GM21737 (cell line): Measurements from ENCODE around the gene ABCF3.
"Not testable (repeated sequence)": the region's sequence is repeated elsewhere in the genome, so short reads cannot be mapped to it uniquely, and the experiment has no call there.

ENCODE experiments used
- ATAC-seq: cut with Tn5 transposase; IDR thresholded peaks from one replicate; pipeline ENCODE4 v1.9.1; 2021; ENCODE audit warnings: mild to moderate bottlenecking, moderate library complexity; ENCODE audit not compliant: unreplicated experiment

ABCF3 gene

DNA sequence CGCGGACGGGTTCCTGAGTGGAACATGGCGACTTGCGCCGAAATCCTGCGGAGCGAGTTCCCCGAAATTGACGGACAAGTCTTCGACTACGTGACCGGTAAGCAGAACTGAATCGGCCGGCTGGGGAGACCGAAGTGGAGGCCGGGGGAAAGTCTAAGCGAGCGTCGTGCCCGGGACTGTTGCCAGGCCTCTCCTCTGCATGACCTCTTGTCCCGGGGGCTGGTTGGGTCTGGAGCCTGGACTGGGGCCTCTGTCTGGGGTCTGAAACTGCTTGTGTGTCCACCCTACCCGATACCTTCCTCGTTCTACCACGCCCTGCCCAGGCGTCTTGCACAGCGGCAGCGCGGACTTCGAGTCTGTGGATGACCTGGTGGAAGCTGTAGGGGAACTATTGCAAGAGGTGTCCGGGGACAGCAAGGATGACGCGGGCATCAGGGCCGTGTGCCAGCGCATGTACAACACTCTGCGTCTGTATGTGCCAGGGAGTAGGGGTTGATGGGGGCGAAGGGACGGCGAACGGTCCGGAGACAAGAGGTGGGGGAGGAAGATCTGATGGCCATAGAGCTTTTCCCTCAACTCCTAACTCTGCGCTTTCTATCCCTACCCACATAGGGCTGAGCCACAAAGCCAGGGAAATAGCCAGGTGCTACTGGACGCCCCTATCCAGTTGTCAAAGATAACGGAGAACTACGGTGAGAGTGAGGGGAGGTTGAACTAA lies at the start of gene ABCF3:
Gene ABCF3, plus strand, starts transcription at position 16 of the 718 bp plus-strand sequence. Its CDS starts 9 bp downstream, at position 25.
- ATAC-seq: peak; percentile 22

DNA sequence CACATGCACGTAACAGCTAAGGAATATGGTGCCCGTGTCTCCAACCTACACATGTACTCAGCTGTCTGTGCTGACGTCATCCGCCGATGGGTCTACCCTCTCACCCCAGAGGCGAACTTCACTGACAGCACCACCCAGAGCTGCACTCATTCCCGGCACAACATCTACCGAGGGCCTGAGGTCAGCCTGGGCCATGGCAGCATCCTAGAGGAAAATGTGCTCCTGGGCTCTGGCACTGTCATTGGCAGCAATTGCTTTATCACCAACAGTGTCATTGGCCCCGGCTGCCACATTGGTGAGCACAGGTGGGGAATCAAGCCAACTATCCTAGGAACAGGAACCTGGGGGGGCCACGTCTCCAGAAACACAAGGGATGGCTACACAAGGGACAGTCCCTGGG lies 45.6 kb upstream of the ABCF3 start:
- no peak for ATAC-seq

GRCh38 chr3:184142199-184142598 lies 43.8 kb upstream of the ABCF3 start:
- ATAC-seq: no peak

DNA sequence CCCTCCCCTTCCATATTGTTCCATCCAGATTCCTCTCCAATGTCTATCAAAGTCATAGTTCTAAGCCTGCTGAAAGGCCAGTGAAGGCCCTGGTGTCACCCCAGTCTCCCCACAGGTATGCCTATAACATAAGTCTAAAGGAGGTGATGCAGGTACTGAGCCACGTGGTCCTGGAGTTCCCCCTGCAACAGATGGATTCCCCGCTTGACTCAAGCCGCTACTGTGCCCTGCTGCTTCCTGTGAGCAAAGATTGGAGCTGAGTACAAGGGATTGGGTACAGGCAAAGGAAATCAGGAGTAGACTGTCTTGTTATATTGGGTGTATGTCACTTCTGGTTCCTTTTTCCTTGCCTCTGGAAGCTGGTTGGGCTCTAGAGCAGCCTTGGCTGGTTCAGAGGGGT lies 42.7 kb upstream of the ABCF3 start:
- no peak for ATAC-seq

GRCh38 chr3:184144505-184144904 lies 41.5 kb upstream of the ABCF3 start:
- no peak for ATAC-seq

DNA sequence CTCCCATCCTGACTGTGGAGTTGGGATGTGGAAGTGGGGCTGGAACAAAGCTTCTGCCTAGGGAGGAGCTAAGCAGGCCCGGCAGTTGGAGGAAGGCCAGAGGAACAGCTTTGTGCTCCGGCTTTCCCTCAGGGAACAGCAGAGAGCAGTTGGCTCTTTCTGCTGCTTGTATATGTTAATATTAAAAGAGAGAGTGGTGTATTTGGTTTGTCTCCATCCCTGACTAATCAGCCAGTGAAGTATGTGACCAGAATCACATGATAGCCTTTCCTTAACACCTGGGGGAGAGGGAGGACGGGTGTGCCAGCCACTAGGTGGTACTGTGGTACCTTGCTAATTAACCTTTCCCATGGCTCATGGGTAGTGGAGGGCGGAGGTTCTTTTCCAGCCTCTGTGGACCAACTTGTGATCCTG lies 40.9 kb upstream of the ABCF3 start:
- ATAC-seq: no peak

- ATAC-seq: no peak
Observed at GRCh38 chr3:184145751-184146270, 40.2 kb upstream of the ABCF3 start.

DNA sequence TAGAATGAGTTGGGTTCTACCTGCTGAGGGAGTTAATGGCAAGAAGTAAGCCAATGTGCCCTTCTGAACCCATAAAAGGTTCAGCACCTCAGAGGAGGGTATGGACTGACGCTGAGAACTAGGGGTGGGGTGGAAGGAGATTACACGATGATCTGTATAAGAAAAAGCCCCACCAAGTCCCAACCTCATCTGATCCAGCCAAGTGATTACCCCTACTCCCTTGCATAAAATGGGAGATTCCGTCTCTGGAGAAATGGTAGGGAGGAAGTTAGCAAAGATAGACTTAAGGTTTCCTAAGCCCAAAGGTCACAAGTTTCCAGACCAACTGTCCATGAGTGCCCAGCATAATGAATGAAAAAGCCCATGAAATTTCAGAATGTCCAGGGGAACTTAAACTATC lies 37.9 kb upstream of the ABCF3 start:
- ATAC-seq: no peak

- no peak for ATAC-seq
Observed at GRCh38 chr3:184149123-184149522, 36.9 kb upstream of the ABCF3 start.

GRCh38 chr3:184149770-184150169 lies 36.2 kb upstream of the ABCF3 start:
- not testable (repeated sequence) for ATAC-seq

DNA sequence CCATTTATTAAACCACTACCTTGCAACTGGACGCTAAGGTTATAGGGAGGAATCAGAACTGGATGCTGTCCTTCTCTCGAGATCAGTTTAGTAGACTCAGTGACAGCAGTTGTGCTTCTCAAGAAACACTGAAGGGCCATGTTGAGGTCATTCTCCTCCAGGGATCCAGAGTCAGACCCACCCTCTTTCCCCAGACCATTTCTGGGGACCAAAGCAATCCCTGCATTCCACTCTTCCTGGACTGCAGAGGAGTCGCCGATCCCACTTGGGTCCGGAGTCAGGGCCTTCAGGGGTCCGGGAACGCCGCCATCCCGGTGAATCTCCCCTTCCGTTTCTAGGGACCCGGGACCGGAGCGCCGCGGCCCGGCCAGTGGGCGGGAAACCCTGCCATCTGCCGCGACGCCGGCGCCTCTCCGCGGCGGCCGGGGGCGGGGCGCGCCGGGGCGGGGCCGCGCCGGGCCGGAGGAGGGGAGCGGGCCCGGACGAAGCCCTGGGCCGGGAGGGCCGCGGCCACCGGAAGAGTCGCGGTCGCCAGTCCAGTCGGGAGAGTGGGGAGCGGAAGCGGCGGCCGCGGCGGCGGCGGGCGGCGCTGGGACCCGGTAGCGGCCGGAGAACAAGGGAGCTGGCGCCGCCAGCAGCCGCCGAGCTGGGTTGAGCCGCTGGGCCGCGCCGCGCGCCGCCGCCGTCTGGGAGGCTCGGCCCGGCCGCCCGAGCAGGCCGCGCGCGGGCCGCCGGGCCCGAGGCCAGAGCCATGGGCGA lies 30.9 kb upstream of the ABCF3 start, which contains the start of gene DVL3:
Gene DVL3, plus strand, starts transcription at position 493 of the 759 bp plus-strand sequence. Its CDS starts 259 bp downstream, at position 752.
- ATAC-seq: peak; percentile 90

GRCh38 chr3:184155644-184156521 lies 30.1 kb upstream of the ABCF3 start:
- peak; percentile 23 for ATAC-seq

- ATAC-seq: no peak
Observed at GRCh38 chr3:184156522-184156955, 29.5 kb upstream of the ABCF3 start.

- no peak for ATAC-seq
Observed at GRCh38 chr3:184157206-184157605, 28.8 kb upstream of the ABCF3 start.

DNA sequence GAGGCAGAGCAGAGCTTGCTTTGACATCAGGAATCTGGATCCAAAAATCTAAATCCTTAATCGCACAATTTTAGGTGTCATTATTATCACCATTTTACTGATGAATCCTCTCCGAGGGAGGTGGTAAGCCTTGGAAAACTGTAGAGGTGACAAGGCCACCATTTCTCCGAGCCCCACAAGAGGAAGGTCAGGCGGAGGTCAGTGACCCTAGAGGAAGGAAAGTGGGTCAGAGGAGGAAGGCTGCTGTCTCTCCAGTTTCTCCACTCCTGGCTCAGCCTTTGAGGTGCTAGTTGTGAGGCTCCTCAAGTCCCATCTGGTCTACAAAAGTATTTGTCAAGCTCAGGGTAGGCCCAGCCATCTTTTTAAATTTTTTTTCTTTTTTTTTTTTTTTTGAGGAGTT lies 27.6 kb upstream of the ABCF3 start:
- no peak for ATAC-seq

DNA sequence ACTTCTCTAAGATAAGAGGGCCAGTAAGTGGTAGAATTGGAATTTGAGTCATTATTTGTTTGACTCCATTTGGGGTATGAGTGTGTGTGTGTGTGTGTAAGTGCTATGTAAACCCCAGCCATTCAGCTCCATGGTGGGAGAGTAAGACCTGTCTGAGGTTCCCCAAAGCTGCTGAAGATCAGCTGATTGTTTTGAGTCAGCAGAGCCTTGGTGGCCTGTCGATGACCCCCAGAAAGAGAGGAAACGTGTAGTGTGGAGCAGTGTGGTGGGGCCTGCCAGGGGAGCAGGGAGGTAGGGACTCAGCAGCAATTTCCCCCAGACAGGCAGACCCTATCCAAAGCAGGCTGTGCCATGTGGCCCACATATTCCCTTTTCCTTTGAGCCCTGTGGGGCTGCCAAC lies 25.5 kb upstream of the ABCF3 start:
- ATAC-seq: no peak

GRCh38 chr3:184162571-184163070 lies 23.4 kb upstream of the ABCF3 start:
- ATAC-seq: not testable (repeated sequence)

DNA sequence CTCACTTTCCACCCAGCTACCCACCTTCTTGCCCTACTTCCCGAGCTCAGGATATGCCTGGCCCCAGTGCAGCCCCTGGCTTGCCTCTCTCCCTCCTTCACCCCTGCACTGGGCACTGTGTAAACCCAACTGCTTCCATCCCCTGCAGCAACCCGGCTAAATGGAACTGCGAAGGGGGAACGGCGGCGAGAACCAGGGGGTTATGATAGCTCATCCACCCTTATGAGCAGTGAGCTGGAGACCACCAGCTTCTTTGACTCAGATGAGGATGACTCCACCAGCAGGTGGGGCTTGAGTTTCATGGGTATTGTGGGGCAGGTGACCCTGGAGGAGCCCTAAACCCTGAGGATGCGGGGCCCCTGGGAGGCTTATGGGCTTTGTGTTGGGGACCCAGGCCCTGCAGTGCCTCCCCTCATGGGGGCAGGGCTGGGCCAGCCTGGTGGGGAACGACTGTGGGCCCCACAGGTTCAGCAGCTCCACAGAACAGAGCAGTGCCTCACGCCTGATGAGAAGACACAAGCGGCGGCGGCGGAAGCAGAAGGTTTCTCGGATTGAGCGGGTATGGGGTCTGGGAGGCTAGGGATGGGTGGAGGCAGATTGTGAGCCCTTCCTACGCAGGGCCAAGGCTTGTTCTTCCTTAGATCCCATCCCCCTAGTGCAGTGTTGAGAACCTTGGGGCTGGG lies 21.2 kb upstream of the ABCF3 start:
- no peak for ATAC-seq

GRCh38 chr3:184165543-184165942 lies 20.5 kb upstream of the ABCF3 start:
- no peak for ATAC-seq

GRCh38 chr3:184166671-184167070 lies 19.3 kb upstream of the ABCF3 start:
- no peak for ATAC-seq
